AG09309 (cell line): ENCODE data around the gene PRPF31.

ENCODE experiments used
- DNase-seq: peaks from one replicate; pipeline ENCODE4 v3.0.0-alpha.2; 2010; ENCODE audit warnings: low read depth
- H3K4me3 ChIP-seq: 2 replicates; pipeline ENCODE4 v1.5.1; 2011; ENCODE audit warnings: mild to moderate bottlenecking, low read depth, low read length, moderate library complexity; ENCODE audit not compliant: control insufficient read depth
- TF ChIP-seq, protein P1 (sequence below): IDR thresholded peaks from 2 replicates; pipeline ENCODE4 v1.5.1; 2011; ENCODE audit warnings: mild to moderate bottlenecking, low read depth, low read length, inconsistent platforms; ENCODE audit not compliant: insufficient read depth, control insufficient read depth; ENCODE audit errors: missing control alignments

Gene PRPF31

GRCh38 chr19:54125713-54126112 is 10.2 kb downstream of the PRPF31 start:
- TF ChIP-seq, protein P1, sequence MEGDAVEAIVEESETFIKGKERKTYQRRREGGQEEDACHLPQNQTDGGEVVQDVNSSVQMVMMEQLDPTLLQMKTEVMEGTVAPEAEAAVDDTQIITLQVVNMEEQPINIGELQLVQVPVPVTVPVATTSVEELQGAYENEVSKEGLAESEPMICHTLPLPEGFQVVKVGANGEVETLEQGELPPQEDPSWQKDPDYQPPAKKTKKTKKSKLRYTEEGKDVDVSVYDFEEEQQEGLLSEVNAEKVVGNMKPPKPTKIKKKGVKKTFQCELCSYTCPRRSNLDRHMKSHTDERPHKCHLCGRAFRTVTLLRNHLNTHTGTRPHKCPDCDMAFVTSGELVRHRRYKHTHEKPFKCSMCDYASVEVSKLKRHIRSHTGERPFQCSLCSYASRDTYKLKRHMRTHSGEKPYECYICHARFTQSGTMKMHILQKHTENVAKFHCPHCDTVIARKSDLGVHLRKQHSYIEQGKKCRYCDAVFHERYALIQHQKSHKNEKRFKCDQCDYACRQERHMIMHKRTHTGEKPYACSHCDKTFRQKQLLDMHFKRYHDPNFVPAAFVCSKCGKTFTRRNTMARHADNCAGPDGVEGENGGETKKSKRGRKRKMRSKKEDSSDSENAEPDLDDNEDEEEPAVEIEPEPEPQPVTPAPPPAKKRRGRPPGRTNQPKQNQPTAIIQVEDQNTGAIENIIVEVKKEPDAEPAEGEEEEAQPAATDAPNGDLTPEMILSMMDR, result no peak
- H3K4me3 ChIP-seq, result no peak overlapping the region

DNA sequence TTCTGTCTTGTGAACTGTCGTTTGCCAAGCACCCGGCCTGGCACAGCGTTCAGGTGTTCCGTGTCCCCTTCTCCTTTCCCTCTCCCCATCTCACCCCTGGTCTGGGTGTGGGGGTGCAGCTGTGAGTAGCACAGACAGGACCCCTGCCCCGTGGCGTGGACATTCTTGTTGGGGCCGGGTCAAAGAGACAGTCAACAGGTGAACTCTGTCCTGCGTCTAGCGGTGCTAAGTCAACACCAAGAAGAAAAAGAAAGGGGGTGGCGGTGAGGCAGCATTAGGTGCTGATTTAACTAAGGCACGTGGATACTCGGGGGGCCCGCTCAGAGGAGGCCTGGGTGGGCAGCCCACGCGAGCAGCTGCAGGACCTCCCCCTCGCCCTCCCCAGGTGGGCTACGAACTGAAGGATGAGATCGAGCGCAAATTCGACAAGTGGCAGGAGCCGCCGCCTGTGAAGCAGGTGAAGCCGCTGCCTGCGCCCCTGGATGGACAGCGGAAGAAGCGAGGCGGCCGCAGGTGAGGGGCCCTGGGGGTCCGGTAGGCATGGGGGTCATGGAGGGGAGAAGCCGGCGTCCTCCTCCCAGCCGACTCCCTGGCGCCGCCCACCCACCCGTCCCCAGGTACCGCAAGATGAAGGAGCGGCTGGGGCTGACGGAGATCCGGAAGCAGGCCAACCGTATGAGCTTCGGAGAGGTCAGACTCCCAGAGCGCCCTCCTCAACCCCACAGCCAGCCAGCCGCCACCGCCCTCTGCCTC is 12.3 kb downstream of the PRPF31 start:
- no peak overlapping the region for H3K4me3 ChIP-seq
- TF ChIP-seq, protein P1, result no peak
- no peak for DNase-seq

More at GRCh38 chr19:54125713-54126112, 10.2 kb downstream of the PRPF31 start:
- no peak for DNase-seq

GRCh38 chr19:54128441-54128725 is 12.8 kb downstream of the PRPF31 start:
- no peak for DNase-seq
- TF ChIP-seq, protein P1, result no peak
- H3K4me3 ChIP-seq, result no peak overlapping the region

DNA sequence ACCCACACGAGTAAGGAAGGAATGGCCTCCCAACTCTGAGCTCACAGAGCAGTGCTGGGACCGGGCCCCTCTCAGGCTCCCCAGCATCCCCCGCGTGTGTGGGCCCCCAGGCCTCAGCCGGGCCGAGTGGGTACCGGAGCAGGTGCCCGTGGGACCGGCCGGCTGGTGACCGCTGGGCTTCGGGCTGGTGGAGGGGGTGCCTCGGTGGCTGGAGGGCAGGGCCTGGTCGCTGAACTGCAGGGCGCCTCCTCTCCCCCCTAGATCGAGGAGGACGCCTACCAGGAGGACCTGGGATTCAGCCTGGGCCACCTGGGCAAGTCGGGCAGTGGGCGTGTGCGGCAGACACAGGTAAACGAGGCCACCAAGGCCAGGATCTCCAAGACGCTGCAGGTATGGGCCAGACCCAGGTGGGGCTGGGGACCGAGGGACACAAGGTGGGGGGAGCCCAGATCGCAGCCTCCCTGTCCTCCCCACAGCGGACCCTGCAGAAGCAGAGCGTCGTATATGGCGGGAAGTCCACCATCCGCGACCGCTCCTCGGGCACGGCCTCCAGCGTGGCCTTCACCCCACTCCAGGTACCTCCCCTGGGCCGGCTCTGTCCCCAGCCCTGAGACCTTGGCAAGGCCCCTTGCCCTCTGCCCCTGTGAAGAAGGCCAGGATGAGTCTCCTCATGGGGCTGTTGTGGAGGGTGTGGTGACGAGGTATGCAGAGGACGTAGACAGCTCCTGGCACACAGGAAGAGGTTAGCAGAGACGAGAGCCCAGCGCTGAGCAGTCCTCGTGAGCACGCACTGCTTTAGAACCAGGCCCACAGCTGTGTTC is 13.5 kb downstream of the PRPF31 start:
- TF ChIP-seq, protein P1, result no peak
- DNase-seq, result no peak
- no peak overlapping the region for H3K4me3 ChIP-seq

- no peak for DNase-seq
- no peak overlapping the region for H3K4me3 ChIP-seq
- TF ChIP-seq, protein P1, result no peak
Observed at GRCh38 chr19:54129617-54129996, 14.1 kb downstream of the PRPF31 start.

GRCh38 chr19:54133312-54133956 is 17.9 kb downstream of the PRPF31 start:
- TF ChIP-seq, protein P1, result no peak
- no peak for DNase-seq

More at GRCh38 chr19:54133312-54133956, 17.9 kb downstream of the PRPF31 start:
- H3K4me3 ChIP-seq, result no peak overlapping the region
